T47D (cell line): ENCODE measurements around the gene POLR1G.
"Not testable (repeated sequence)": the region's sequence is repeated elsewhere in the genome, so short reads cannot be mapped to it uniquely, and the experiment has no call there.

Experiments used
- DNase-seq, 2 experiments: peaks; one replicate each; pipeline versions ENCODE4 v3.0.0 to v3.0.0-alpha.2; 2011 to 2012; ENCODE audit warnings: low read depth in 1 of 2, low spot score in 1 of 2
- JUND ChIP-seq: IDR thresholded peaks from 2 replicates; pipeline ENCODE4 v1.6.1; 2012; ENCODE audit warnings: low read depth
- in situ Hi-C: cut with HindIII; loops from 2 replicates; pipeline ENCODE4 v1.10.0; 2016; ENCODE audit warnings: low sequenced_read_pairs, low pct_unique_long_range_greater_than_20kb

The POLR1G gene

GRCh38 chr19:45403781-45404556 is 2.5 kb upstream of the POLR1G start:
- DNase-seq: peak; percentile 67 to 86
- no peak for TF ChIP-seq JUND
- in situ Hi-C loops: no loop called here

DNA sequence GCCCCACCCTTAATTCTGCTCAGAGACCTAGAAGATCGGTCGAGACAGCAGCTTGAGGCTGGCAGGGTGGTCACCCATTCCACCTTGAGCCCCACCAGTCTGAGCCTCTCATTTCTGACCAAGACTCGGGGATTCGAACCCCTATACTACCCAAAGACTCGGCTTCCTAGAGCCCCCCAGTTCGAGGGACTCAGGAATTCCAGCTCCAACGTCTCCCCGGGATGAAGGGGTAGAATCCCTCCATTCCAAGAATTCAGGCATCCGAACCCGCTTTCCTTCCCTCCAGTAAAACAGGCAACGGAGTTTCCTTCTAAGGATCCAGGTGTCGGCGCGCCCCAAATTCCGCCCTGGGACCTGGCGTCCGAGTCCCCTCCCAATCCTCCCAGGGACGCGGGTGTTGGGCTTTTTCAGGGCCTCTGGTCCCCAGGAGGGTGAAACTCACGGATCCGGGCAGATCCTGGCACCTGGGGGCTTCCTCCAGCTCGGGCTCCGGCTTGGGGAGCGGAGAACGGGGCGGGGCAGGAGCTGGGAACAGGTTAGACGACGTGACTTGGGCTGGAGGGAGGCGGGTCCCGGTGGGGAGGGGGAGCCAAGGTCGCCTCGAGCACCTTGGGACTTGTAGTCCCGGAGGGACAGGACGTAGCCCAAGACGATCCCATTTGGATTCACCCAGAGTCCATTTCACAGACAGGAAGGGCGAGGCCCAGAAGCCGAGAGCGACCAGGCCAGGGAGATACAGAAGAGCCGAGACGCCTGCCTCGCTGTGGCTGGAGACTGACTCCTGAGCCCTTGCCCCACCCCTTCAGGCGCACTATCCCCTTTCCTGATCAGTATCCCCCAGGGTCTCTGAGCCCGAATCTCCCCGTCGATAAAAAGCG is 1.6 kb upstream of the POLR1G start, which contains the start of gene PPP1R13L:
Gene PPP1R13L, minus strand, starts transcription at position 513 of the 878 bp plus-strand sequence. CDS start 6,751 bp downstream, outside the sequence.
- peak; percentile 87 to 95 for DNase-seq
- TF ChIP-seq JUND: no peak
- in situ Hi-C loops: no loop called here

GRCh38 chr19:45405435-45406225 is 814 bp upstream of the POLR1G start:
- in situ Hi-C loops: no loop called here
- DNase-seq: peak; percentile 84 to 95
- TF ChIP-seq JUND: peak; percentile 87

- in situ Hi-C loops: no loop called here
- DNase-seq: no peak
- no peak for TF ChIP-seq JUND
These were observed 589 bp downstream of the POLR1G start for GRCh38 chr19:45407091-45407375.

DNA sequence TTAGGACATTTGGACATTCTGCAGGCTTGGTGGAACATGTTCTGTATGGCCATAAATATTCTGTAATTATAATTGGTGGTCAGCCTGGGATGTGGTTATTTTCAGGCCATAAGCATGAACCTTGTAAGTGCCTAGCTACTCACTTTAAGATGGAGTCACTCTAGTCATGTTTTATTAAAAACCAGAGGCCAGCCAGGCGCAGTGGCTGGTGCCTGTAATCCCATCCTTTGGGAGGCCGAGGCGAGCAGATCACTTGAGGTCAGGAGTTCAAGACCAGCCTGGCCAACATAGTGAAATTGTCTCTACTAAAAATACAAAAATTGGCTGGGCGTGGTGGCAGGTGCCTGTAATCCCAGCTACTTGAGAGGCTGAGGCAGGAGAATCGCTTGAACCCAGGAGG is 1.1 kb downstream of the POLR1G start:
- DNase-seq, in situ Hi-C loops: not testable (repeated sequence)

DNA sequence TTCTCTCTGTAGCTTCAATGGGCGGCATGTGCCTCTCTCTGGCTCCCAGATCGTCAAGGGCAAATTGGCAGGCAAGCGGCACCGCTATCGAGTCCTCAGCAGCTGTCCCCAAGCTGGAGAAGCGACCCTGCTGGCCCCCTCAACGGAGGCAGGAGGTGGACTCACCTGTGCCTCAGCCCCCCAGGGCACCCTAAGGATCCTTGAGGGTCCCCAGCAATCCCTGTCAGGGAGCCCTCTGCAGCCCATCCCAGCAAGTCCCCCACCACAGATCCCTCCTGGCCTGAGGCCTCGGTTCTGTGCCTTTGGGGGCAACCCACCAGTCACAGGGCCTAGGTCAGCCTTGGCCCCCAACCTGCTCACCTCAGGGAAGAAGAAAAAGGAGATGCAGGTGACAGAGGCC is 1.7 kb downstream of the POLR1G start:
- no peak for TF ChIP-seq JUND
- no peak for DNase-seq
- in situ Hi-C loops: no loop called here

DNA sequence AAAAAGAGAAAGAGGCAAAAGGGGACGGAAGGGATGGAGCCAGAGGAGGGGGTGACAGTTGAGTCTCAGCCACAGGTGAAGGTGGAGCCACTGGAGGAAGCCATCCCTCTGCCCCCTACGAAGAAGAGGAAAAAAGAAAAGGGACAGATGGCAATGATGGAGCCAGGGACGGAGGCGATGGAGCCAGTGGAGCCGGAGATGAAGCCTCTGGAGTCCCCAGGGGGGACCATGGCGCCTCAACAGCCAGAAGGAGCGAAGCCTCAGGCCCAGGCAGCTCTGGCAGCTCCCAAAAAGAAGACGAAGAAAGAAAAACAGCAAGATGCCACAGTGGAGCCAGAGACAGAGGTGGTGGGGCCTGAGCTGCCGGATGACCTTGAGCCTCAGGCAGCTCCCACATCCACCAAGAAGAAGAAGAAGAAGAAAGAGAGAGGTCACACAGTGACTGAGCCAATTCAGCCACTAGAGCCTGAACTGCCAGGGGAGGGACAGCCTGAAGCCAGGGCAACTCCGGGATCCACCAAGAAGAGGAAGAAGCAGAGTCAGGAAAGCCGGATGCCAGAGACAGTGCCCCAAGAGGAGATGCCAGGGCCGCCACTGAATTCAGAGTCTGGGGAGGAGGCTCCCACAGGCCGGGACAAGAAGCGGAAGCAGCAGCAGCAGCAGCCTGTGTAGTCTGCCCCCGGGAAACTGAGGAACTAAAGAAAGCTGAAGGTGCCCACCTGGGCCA is 2.5 kb downstream of the POLR1G start:
- TF ChIP-seq JUND: no peak
- in situ Hi-C loops: no loop called here
- DNase-seq: no peak

DNA sequence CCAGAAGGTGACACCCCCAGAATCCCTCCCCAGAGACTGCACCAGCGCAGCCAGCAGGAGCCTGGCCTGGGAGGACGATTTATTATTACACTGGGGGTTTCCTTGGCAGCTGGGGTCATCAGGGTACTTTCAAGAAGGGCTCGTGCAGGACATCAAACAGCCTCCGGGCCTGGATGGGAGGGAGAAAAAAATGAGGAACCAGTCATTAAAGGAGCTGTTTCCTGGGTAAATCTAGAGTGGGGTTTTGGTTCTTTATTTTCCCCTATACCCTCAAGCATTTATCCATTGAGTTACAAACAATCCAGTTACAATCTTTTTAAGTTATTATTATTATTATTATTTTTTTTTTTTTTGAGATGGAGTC is 3.1 kb downstream of the POLR1G start:
- TF ChIP-seq JUND: no peak
- DNase-seq: no peak
- in situ Hi-C loops: no loop called here

DNA sequence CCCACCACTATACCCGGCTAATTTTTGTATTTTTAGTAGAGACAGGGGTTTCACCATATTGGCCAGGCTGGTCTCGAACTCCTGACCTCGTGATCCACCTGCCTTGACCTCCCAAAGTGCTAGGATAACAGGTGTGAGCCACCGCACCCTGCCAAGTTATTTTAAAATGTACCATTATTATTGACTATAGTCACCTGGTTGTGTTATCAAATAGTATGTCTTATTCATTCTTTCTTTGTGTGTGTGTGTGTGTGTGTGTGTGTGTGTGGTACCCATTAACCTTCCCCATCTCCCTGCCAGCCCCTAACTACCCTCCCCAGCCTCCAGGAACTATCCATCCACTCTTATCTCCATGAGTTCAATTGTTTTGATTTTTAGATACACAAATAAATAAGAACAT is 3.9 kb downstream of the POLR1G start:
- in situ Hi-C loops, DNase-seq: not testable (repeated sequence)

DNA sequence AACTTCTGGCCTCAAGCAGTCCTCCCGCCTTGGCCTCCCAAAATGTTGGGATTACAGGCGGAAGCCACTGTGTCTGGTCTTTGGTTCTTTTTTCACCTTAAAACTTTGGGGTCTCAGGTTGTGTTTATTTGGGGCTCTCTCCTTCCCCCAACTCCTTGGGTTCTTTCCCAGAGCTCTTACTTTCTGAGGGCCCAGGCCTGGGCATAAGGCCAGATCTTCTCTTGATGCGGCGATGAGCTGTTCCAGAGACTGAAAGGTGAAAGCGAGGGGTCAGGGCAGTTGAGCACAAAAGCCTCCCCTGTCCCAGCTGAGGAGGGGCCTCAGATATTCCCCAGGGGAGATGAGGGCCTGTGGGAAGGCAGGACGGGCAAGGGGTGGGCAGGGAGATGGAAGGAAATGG is 7.1 kb downstream of the POLR1G start:
- TF ChIP-seq JUND: no peak
- in situ Hi-C loops: no loop called here
- no peak for DNase-seq

DNA sequence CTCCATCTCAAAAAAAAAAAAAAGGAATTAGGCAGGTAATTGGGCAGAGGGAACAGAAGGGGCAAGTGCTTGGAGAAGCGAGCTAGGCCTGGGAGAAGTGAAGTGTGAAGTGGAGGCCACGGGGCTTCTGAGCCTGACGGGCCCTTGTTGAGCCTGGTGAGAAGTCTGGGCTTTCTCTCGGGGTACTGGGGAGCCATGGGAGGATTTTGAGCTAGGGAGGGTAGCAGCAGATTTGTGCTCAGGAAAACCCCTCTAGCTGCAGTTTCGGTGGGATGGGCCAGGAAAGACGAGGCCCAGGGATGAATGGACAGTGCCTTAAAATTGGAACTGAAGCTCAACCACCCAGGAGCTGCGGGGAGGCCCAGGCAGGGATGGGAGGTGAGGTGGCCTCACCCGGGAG is 8.0 kb downstream of the POLR1G start:
- in situ Hi-C loops: no loop called here
- DNase-seq: no peak
- TF ChIP-seq JUND: no peak

GRCh38 chr19:45417151-45417550 is 10.7 kb downstream of the POLR1G start:
- in situ Hi-C loops: no loop called here
- DNase-seq: no peak
- no peak for TF ChIP-seq JUND

DNA sequence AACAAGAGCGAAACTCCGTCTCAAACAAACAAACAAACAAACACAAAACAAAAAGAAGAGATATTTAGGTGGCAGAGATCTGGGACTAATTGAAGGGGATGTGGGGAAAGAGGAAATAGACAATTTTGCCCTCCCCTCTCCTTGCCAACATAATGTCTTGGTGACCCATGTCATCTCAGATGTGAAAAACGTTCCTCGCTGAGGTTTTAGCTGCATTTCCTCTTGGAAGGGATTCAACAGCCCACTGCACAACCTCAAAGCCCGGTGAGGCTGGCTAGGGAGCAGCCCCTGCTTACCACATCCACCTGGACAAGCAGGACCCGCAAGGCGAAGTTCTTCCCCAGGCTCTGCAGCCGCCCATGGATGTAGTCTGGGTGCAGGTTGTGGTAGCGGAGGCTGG is 12.4 kb downstream of the POLR1G start:
- DNase-seq: no peak
- TF ChIP-seq JUND: no peak
- in situ Hi-C loops: no loop called here
